HG03460 (cell line): ENCODE results near the gene ADK.
"Not testable (repeated sequence)": the region's sequence is repeated elsewhere in the genome, so short reads cannot be mapped to it uniquely, and the experiment has no call there.

Experiments
- ATAC-seq: cut with Tn5 transposase; IDR thresholded peaks from one replicate; pipeline ENCODE4 v1.9.1; 2021; ENCODE audit not compliant: unreplicated experiment

The ADK gene

GRCh38 chr10:74415146-74415839, 264.3 kb downstream of the ADK start:
- no peak for ATAC-seq

GRCh38 chr10:74417397-74417796, 266.4 kb downstream of the ADK start:
- ATAC-seq = no peak

DNA sequence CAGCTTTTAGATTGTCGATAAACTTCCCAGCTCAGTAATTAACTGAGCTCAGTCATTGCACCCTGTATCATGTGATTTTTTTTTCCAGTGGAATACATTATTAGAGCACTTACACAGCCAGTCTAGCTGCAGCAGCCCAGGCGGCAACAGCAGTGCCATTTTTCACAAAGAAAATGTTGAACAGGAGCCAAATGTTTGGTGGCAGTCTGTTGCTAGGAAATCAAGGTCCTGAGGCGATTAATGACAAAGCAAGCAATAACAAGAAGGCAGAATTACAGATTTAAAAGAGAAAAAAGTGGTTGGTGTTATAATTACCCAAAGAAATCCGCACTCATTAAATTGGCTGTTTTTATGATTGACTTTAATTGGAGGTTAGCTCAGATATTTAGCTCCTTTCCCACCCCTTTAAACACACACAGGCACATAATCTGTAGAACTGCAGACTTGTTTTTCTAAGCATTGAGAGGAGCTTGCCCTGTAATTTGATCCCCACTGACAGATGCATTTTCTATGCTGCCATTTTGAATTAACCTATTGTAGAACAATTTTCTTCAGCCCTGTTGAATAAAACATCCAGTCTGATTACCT, 267.4 kb downstream of the ADK start:
- ATAC-seq = no peak

- no peak for ATAC-seq
Measured at GRCh38 chr10:74419491-74419951, 268.5 kb downstream of the ADK start.

- no peak for ATAC-seq
Measured at GRCh38 chr10:74419958-74420375, 268.9 kb downstream of the ADK start.

DNA sequence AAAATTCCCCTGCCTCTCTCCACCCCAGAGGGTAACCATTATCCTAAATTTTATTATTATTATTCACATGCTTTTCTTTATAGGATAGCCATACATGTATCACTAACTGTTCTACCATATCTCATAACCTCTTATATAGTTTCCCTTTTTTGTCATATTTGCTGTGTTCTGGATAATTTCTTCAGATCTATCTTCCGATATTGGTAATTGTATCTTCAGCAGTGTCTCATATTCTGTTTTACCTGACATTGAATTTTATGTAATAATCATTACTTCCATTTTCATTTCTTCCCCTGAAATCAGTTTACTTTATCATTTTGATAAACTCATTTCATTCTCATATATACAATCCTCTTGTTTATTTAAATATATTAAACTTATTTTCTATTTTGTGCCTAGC, 273.5 kb downstream of the ADK start:
- ATAC-seq = no peak

- ATAC-seq = no peak
Measured at GRCh38 chr10:74425456-74426001, 274.5 kb downstream of the ADK start.

DNA sequence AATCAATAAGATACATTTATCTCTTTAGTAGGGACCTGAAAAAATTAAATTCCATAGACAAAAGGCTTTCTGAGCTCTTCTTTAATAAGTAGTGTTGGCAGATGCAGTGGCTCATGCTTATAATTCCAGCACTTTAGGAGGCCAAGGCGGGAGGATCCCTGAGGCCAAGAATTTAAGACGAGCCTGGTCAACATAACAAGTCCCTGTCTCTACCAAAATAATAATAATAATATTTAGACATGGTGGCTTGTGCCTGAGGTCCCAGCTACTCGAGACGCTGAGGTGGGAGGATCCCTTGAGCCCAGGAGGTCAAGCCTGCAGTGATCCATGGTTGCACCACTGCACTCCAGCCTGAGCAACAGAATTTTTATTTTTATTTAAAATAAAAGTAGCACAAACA, 280.8 kb downstream of the ADK start:
- no peak for ATAC-seq

GRCh38 chr10:74432841-74433594, 282.0 kb downstream of the ADK start:
- ATAC-seq = no peak

GRCh38 chr10:74433595-74433956, 282.6 kb downstream of the ADK start:
- no peak for ATAC-seq

GRCh38 chr10:74433993-74434392, 283.0 kb downstream of the ADK start:
- no peak for ATAC-seq

DNA sequence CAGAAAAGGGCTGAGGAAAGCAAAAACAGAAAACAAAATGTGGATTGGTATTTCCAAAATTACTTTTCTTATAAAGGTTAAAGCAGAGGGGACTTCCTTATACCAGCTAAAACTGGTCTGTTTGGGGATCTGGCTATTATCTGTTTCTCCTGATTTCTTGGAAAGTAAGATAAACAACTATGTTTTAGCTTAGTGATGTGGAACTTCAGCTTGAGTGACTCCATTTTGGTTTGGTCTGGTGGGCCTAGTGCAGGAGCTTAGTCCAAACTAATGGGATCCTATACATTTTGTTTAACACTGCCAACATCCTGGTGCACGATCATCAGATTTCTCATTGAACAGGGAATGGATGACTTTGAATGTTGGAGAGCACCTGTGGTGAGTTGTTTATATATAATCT, 283.5 kb downstream of the ADK start:
- no peak for ATAC-seq

GRCh38 chr10:74436523-74437170, 285.6 kb downstream of the ADK start:
- ATAC-seq = no peak

- ATAC-seq = no peak
Measured at GRCh38 chr10:74437822-74438221, 286.8 kb downstream of the ADK start.

DNA sequence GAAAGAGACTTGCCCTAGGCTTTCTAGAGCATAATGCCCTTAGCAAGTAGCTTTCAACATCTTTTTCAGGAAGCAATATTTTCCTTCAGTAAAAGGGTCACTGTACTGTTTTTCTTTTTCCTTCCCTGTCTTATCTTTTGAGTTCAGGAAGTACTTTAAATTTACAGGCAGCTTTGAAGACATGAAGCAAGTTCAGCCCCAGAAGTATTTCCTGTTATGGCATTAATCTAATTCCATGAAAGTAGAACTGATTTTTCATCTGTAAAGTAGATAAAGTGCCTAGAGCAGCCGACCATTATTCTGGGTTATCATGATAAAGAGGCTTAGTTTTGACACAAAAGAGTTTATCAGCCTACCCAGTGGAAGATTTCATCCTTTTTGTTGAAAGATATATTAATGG, 288.2 kb downstream of the ADK start:
- no peak for ATAC-seq

DNA sequence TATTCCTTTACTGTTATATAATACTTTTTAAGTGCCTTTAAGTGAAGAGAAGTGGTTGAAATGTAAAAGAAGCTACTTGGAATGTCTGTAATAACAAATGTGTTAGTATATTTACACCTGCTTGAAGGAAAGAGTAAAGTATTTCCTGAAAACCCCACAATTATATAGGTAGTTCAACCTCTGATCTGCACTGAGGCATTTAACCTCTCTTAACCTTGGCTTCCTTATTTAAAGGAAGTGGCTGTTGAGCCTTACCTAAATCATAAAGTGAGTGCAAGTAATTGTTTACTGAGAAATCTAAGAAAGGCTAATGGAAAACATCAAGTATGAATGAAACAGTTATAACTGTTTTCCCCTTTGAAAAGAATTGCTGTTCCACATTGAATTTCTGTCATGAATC, 294.5 kb downstream of the ADK start:
- ATAC-seq = no peak

DNA sequence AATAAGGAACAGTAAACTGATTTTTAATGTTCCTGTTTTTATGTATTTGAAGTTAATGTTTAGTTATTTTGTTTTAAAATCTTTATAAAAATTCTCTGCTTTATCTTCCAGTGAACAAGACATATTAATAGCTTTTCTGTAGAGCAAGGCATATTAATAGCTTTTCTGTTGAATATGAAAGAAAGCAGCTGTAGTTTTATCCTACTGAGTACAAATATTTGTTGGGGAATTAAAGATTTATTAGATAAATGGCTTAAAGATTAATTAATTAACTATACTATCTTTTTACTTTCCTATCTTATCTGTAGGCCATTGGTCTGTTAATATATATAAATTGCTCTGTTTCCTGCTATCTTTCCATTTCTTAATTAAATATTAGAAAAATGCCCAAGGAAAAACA, 299.6 kb downstream of the ADK start:
- ATAC-seq = no peak

DNA sequence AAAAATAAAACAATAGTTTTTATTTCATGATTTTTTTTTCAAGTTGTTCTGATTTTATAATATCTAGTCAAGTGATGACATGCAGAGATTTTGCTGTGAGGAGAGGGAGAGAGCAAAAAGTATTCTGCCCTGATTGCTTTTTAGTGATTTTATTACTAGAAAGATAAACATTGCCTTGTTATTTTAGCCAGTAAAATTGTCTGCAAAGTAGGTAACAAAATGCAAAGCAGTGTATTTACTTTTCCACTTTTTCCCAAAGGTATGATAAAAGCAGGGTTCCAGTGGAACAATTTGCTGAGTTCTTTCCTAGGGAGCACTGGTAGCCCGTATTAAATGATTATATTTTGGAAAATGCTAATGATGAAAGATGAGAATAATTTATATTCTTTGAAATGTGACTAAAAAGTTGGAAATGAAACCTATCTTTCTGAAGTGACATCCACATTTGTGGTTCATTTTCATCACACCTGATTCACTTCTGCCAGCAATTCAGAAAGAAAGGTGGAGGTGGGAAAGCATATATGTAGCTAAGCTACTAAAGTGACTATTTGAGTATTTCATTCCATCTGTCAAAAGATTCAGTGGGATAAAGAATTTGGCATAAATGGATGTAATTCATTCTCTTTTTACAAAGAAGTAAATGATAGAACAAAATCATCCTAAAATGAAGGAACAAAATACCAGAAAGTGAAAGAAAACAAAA, 300.3 kb downstream of the ADK start:
- ATAC-seq = no peak

GRCh38 chr10:74453169-74453568, 302.1 kb downstream of the ADK start:
- ATAC-seq = no peak

DNA sequence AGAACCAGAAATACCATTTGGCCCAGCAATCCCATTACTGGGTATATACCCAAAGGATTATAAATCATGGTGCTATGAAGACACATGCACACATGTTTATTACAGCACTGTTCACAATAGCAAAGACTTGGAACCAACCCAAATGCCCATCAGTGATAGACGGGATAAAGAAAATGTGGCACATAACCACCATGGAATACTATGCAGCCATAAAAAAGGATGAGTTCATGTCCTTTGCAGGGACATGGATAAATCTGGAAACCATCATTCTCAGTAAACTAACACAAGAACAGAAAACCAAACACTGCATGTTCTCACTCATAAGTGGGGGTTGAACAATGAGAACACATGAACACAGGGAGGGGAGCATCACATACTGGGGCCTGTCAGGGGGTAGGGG, 306.5 kb downstream of the ADK start:
- ATAC-seq = not testable (repeated sequence)

DNA sequence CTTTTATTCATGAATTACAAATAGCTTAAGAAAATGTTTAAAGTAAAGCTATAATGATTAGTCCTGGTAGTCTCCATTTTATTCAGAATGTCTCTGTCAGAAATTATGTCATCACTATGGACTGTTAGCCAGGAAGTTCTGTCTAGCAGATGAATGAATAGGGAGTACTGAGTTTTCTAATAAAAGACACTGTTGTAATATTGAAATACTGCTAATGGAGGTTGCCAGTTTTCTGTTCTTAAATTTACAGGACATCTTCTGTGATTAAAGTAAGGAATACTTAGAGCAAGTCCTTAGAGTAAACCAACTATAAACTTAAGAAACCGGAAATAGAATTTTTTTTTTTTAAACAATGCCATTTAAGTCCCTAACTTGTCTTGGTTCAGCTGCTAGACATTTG, 309.8 kb downstream of the ADK start:
- no peak for ATAC-seq
